Measurements from ENCODE around the gene FBXL3.

DNA sequence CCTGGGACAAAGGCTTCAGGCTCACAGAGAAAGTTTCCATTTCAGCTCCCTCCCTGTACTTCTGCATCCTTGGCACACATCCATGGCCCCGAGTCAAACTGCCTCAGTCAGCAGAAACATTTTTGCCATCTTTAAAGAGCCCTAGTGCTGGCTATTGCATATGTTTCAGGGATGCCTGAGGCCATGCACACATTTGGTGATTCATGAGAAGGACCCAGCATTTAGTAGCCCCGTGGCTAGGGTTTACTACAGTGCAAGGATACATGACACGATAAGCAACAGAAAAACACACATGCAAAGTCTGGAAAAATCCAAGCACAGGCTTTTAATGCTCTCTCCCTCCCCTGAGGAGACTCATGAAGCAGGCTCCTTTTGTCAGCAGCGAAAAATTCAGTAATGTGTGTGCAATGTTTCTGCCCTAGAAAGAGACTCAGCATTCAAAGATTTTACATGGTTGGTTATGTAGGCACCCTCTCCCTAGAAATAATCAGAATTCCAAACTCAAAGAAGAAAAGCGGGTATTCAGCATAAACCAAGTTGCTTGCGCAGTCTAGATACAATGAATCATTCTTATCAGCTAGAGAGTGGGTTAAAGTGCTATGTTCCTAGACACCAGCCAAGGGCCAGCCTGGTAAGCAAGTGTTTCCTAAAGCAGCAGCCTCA is 61.1 kb downstream of the FBXL3 start:
- TF ChIP-seq, protein P1, sequence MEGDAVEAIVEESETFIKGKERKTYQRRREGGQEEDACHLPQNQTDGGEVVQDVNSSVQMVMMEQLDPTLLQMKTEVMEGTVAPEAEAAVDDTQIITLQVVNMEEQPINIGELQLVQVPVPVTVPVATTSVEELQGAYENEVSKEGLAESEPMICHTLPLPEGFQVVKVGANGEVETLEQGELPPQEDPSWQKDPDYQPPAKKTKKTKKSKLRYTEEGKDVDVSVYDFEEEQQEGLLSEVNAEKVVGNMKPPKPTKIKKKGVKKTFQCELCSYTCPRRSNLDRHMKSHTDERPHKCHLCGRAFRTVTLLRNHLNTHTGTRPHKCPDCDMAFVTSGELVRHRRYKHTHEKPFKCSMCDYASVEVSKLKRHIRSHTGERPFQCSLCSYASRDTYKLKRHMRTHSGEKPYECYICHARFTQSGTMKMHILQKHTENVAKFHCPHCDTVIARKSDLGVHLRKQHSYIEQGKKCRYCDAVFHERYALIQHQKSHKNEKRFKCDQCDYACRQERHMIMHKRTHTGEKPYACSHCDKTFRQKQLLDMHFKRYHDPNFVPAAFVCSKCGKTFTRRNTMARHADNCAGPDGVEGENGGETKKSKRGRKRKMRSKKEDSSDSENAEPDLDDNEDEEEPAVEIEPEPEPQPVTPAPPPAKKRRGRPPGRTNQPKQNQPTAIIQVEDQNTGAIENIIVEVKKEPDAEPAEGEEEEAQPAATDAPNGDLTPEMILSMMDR (IDR thresholded peaks at IDR 0.05; ENCODE audit: insufficient read depth, low read depth, low read length), result no peak
- no peak for TF ChIP-seq EZH2 (IDR thresholded peaks at IDR 0.05; ENCODE audit: insufficient read depth, low read length)
